Natural killer cell (primary cell): ENCODE data around the gene MAPK8. TPM values are rescaled to one million over a fixed set of nuclear protein-coding genes. Genes with fewer than 3 reads are reported as not detected.

ENCODE experiments used
- ATAC-seq, 3 donors: fragments of 150-1000 bp in 2 of 3; fragments of 200-7000 bp in 1 of 3; cut with Tn5 transposase; 1 replicate in 1 of 3; 2 replicates in 2 of 3; pipeline ENCODE4 v1.10.0; 2021; ENCODE audit warnings: mild to moderate bottlenecking in 2 of 3, moderate library complexity in 2 of 3
- DNase-seq, 2 donors: peaks; one replicate each; pipeline versions ENCODE4 v3.0.0 to v3.0.0-alpha.2; 2013 to 2021; ENCODE audit warnings: mixed read lengths in 1 of 2
- H3K27ac ChIP-seq: one replicate; pipeline ENCODE4 v1.5.1; 2013; ENCODE audit warnings: mild to moderate bottlenecking, low read length
- H3K27me3 ChIP-seq: one replicate; pipeline ENCODE4 v1.6.1; 2013; ENCODE audit warnings: low read length; ENCODE audit not compliant: control insufficient read depth, insufficient read depth
- H3K36me3 ChIP-seq: one replicate; pipeline ENCODE4 v1.6.1; 2013; ENCODE audit warnings: low read length; ENCODE audit not compliant: control insufficient read depth, insufficient read depth
- H3K4me1 ChIP-seq: one replicate; pipeline ENCODE4 v1.6.1; 2013; ENCODE audit warnings: low read length; ENCODE audit not compliant: control insufficient read depth, insufficient read depth
- H3K4me3 ChIP-seq: one replicate; pipeline ENCODE4 v1.5.1; 2013; ENCODE audit warnings: low read length
- H3K9me3 ChIP-seq: one replicate; pipeline ENCODE4 v1.6.1; 2013; ENCODE audit warnings: low read length; ENCODE audit not compliant: control insufficient read depth, insufficient read depth
- H3K27ac Mint-ChIP-seq, 2 donors: one replicate each; pipeline ENCODE4 v1.8.0; 2022; ENCODE audit warnings: mild to moderate bottlenecking in 2 of 2, mixed read lengths in 2 of 2, moderate library complexity in 1 of 2
- H3K27me3 Mint-ChIP-seq, 2 donors: one replicate each; pipeline ENCODE4 v1.8.0; 2022; ENCODE audit warnings: low read depth in 2 of 2, mixed read lengths in 2 of 2
- H3K36me3 Mint-ChIP-seq: one replicate; pipeline ENCODE4 v1.8.0; 2022; ENCODE audit warnings: mixed read lengths
- H3K4me1 Mint-ChIP-seq, 2 donors: one replicate each; pipeline ENCODE4 v1.8.0; 2022; ENCODE audit warnings: mixed read lengths in 2 of 2
- H3K4me3 Mint-ChIP-seq: one replicate; pipeline ENCODE4 v1.8.0; 2022; ENCODE audit warnings: mild to moderate bottlenecking, moderate library complexity, mixed read lengths
- H3K9me3 Mint-ChIP-seq, 2 donors: one replicate each; pipeline ENCODE4 v1.8.0; 2022; ENCODE audit warnings: mixed read lengths in 2 of 2
- WGBS: methylation state at CpG from one replicate; pipeline ENCODE4 v1.1.7; 2013; ENCODE audit warnings: missing lambda C conversion rate; ENCODE audit not compliant: insufficient coverage; 5-methylcytosine and 5-hydroxymethylcytosine counted together
- intact Hi-C: fragments of 100-400 bp; cut with micrococcal nuclease; formaldehyde crosslinking; loops from one replicate; pipeline ENCODE4 v1.14.2; 2022
- total RNA-seq, 4 donors: library from RNA; stranded (reverse); fragments of 120-200 nt in 1 of 4; gene quantifications; one replicate each; pipeline versions ENCODE4 v1.2.3 to v1.2.4, GENCODE V29; 2013 to 2022
- TF ChIP-seq, protein P1 (sequence below): fragments of 200-600 bp; IDR thresholded peaks from one replicate; pipeline ENCODE4 v1.8.0; 2022; ENCODE audit warnings: antibody characterized with exemption

Gene MAPK8
- total RNA-seq, 3 donors from 2014 or later (not counting 1 experiment from before 2014, with no cell fraction given) = 37.3 to 44.5 (median 40.8) TPM

DNA sequence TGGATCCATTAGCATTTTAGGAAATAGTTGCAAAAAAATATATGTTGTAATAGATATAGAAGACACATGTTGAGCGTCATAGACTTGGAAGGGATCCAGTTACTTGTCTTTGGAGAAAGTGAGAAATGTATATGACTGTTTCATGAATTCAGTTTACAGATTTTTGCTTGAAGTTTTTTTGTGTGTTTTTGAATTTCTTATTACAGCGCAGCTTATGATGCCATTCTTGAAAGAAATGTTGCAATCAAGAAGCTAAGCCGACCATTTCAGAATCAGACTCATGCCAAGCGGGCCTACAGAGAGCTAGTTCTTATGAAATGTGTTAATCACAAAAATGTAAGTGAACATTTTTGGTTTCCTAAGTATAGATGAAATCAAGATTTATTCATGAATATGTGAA lies 98.2 kb downstream of the MAPK8 start:
- H3K4me1 Mint-ChIP-seq = peaks cover 13 to 17% of the 10 kb centered on the region in 2 donors
- intact Hi-C loops = no loop called here
- no peak for DNase-seq
- H3K4me3 Mint-ChIP-seq = no peak overlapping the region
- WGBS = 94% methylated on average over 4 of the region's 4 CpGs
- TF ChIP-seq, protein P1, sequence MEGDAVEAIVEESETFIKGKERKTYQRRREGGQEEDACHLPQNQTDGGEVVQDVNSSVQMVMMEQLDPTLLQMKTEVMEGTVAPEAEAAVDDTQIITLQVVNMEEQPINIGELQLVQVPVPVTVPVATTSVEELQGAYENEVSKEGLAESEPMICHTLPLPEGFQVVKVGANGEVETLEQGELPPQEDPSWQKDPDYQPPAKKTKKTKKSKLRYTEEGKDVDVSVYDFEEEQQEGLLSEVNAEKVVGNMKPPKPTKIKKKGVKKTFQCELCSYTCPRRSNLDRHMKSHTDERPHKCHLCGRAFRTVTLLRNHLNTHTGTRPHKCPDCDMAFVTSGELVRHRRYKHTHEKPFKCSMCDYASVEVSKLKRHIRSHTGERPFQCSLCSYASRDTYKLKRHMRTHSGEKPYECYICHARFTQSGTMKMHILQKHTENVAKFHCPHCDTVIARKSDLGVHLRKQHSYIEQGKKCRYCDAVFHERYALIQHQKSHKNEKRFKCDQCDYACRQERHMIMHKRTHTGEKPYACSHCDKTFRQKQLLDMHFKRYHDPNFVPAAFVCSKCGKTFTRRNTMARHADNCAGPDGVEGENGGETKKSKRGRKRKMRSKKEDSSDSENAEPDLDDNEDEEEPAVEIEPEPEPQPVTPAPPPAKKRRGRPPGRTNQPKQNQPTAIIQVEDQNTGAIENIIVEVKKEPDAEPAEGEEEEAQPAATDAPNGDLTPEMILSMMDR = no peak
- no peaks in the 10 kb centered on the region for H3K27me3 Mint-ChIP-seq
- no peak overlapping the region for H3K27ac Mint-ChIP-seq
- H3K9me3 Mint-ChIP-seq = no peaks in the 10 kb centered on the region
- H3K36me3 Mint-ChIP-seq = no peaks in the 10 kb centered on the region
- no peak for ATAC-seq
- no peak overlapping the region for H3K4me3 ChIP-seq
- H3K27me3 ChIP-seq = no peaks in the 10 kb centered on the region
- no peaks in the 10 kb centered on the region for H3K9me3 ChIP-seq
- H3K36me3 ChIP-seq = peaks cover 5% of the 10 kb centered on the region
- H3K27ac ChIP-seq = no peak overlapping the region
- H3K4me1 ChIP-seq = no peaks in the 10 kb centered on the region

DNA sequence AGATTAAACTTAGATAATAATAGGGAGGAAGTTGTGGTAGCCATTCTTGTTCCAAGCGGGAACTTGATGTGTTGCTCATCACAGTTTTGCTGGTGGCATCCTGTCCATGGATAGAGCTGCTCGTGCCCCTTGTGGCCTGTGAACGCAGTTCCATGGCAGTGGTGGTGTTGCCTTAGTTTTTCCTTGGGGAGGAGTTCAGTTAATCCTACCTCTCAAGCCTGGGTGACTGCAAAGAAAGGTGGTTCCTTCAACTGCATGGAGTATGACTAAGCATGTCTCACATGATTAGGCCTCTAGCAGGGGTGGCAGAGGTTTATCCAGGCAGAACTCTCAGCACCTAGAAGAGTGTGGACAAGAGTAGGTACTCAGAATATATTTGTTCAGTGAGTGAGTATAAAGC lies 99.7 kb downstream of the MAPK8 start:
- WGBS = 72% methylated on average over 3 of the region's 3 CpGs
- Histone ChIP-seq H3K4me1 (no peaks in the 10 kb centered on the region), H3K27me3 (no peaks in the 10 kb centered on the region), H3K36me3 (peaks cover 15% of the 10 kb centered on the region), H3K4me3 (no peak overlapping the region), H3K9me3 (no peaks in the 10 kb centered on the region), H3K27ac (no peak overlapping the region)
- no peak for ATAC-seq
- no peak overlapping the region for H3K27ac Mint-ChIP-seq
- H3K4me1 Mint-ChIP-seq = peaks cover 0 to 4% of the 10 kb centered on the region in 2 donors
- H3K36me3 Mint-ChIP-seq = no peaks in the 10 kb centered on the region
- TF ChIP-seq, protein P1 = no peak
- H3K4me3 Mint-ChIP-seq = no peak overlapping the region
- intact Hi-C loops = no loop called here
- H3K27me3 Mint-ChIP-seq = no peaks in the 10 kb centered on the region
- H3K9me3 Mint-ChIP-seq = no peaks in the 10 kb centered on the region
- DNase-seq = no peak

- Mint-ChIP-seq H3K27me3 (no peaks in the 10 kb centered on the region), H3K4me3 (no peak overlapping the region), H3K9me3 (no peaks in the 10 kb centered on the region), H3K27ac (no peak overlapping the region), H3K36me3 (no peaks in the 10 kb centered on the region), H3K4me1 (peaks cover 0 to 4% of the 10 kb centered on the region in 2 donors)
- no peak overlapping the region for H3K4me3 ChIP-seq
- no peak for DNase-seq
- H3K4me1 ChIP-seq = no peaks in the 10 kb centered on the region
- ATAC-seq = no peak
- peaks cover 17% of the 10 kb centered on the region for H3K36me3 ChIP-seq
- no peaks in the 10 kb centered on the region for H3K9me3 ChIP-seq
- no peak overlapping the region for H3K27ac ChIP-seq
- intact Hi-C loops = no loop called here
- TF ChIP-seq, protein P1 = no peak
- no peaks in the 10 kb centered on the region for H3K27me3 ChIP-seq
- 93% methylated on average over 3 of the region's 4 CpGs for WGBS
These were observed 100.2 kb downstream of the MAPK8 start for GRCh38 chr10:48406658-48407057.

DNA sequence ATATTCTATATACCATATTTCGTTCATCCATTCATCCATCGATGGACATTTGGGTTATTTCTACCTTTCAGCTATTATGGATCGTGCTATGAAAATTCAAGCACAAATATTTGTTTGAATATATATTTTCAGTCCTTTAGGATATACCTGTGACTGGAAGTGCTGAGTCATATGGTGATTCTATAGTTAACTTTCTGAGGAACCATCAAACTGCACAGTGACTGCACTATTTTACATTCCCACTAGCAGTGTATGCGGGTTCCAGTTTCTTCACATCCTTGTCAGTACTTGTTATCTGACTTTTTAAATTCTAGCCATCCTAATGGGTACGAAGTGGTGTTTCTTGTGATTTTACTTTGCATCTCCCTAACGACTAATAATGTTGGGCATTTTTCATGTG lies 104.0 kb downstream of the MAPK8 start:
- DNase-seq = no peak
- Mint-ChIP-seq H3K36me3 (peaks cover 11% of the 10 kb centered on the region), H3K4me3 (no peak overlapping the region), H3K9me3 (peaks cover 2 to 8% of the 10 kb centered on the region in 2 donors), H3K27ac (no peak overlapping the region), H3K27me3 (no peaks in the 10 kb centered on the region), H3K4me1 (peaks cover 0 to 4% of the 10 kb centered on the region in 2 donors)
- TF ChIP-seq, protein P1 = no peak
- intact Hi-C loops = no loop called here
- Histone ChIP-seq H3K4me3 (no peak overlapping the region), H3K27me3 (no peaks in the 10 kb centered on the region), H3K4me1 (no peaks in the 10 kb centered on the region), H3K9me3 (no peaks in the 10 kb centered on the region), H3K36me3 (peaks cover 18% of the 10 kb centered on the region), H3K27ac (no peak overlapping the region)
- WGBS = 100% methylated on average over 5 of the region's 6 CpGs
- ATAC-seq = no peak
